Breast epithelium (tissue), 4 donors: Measurements from ENCODE around the gene PHOSPHO1. TPM values are rescaled to one million over a fixed set of nuclear protein-coding genes. Genes with fewer than 3 reads are reported as not detected.
"Not testable (repeated sequence)": the region's sequence is repeated elsewhere in the genome, so short reads cannot be mapped to it uniquely, and the experiment has no call there.

Source experiments
- DNase-seq, 2 donors: peaks; one replicate each; pipeline ENCODE4 v3.0.0-alpha.2; 2019; ENCODE audit warnings: low spot score in 2 of 2
- H3K27ac ChIP-seq, 2 donors: fragments of 200-600 bp; sonication (generic) in 1 of 2; one replicate each; pipeline ENCODE4 v1.5.1; 2016 to 2019; ENCODE audit warnings: mild to moderate bottlenecking in 1 of 2
- H3K27me3 ChIP-seq, 2 donors: fragments of 200-600 bp; sonication (generic) in 1 of 2; one replicate each; pipeline versions ENCODE4 v1.5.1 to v1.6.0; 2017 to 2019; ENCODE audit warnings: control low read depth in 1 of 2, mild to moderate bottlenecking in 1 of 2
- H3K36me3 ChIP-seq: fragments of 200-600 bp; one replicate; pipeline ENCODE4 v1.5.1; 2019
- H3K4me1 ChIP-seq, 2 donors: fragments of 200-600 bp; sonication (generic); one replicate each; pipeline ENCODE4 v1.5.1; 2016 to 2019; ENCODE audit warnings: control low read depth in 1 of 2
- H3K4me3 ChIP-seq, 3 donors: fragments of 200-600 bp; sonication (generic); 1 replicate in 2 of 3; 2 replicates in 1 of 3; pipeline ENCODE4 v1.5.1; 2016 to 2019; ENCODE audit warnings: mild to moderate bottlenecking in 3 of 3, moderate library complexity in 2 of 3
- H3K9me3 ChIP-seq, 2 donors: fragments of 200-600 bp; sonication (generic) in 1 of 2; one replicate each; pipeline ENCODE4 v1.5.1; 2016 to 2019; ENCODE audit warnings: control low read depth in 1 of 2
- CTCF ChIP-seq, 3 donors: fragments of 450-650 bp; IDR thresholded peaks; one replicate each; pipeline ENCODE4 v1.5.1; 2016 to 2017; ENCODE audit warnings: antibody characterized with exemption in 3 of 3, mild to moderate bottlenecking in 3 of 3, moderate library complexity in 3 of 3
- POLR2A ChIP-seq: fragments of 450-650 bp; IDR thresholded peaks from one replicate; pipeline ENCODE4 v1.6.1; 2016; ENCODE audit warnings: antibody characterized with exemption, mild to moderate bottlenecking, moderate library complexity
- POLR2AphosphoS5 ChIP-seq, 3 donors: sonication (generic); formaldehyde crosslinking; IDR thresholded peaks; one replicate each; pipeline ENCODE4 v1.6.1; 2017; ENCODE audit warnings: antibody characterized with exemption in 3 of 3
- intact Hi-C: fragments of 100-400 bp; cut with DNase I; formaldehyde crosslinking; loops from one replicate; pipeline ENCODE4 v1.15.1; 2023; ENCODE audit warnings: low total_unique reads
- total RNA-seq, 3 donors: library from RNA; depleted of rRNA; stranded (reverse); fragments of >200 nt; gene quantifications; one replicate each; pipeline ENCODE4 v1.1.0, GENCODE V29; 2016

PHOSPHO1 gene
- total RNA-seq, 3 donors from 2014 or later = 0.33 to 0.88 TPM; not detected in 1

- Histone ChIP-seq H3K4me1 (no peaks in the 10 kb centered on the region), H3K4me3 (no peak overlapping the region), H3K27me3 (no peaks in the 10 kb centered on the region), H3K9me3 (no peaks in the 10 kb centered on the region), H3K27ac (no peak overlapping the region), H3K36me3 (no peaks in the 10 kb centered on the region)
- intact Hi-C loops = loop anchor here (5.0 kb wide), 1 partner anchor 226 kb away; no protein-coding TSS in a partner anchor
- no peak for DNase-seq
- TF ChIP-seq CTCF (IDR thresholded peaks at IDR 0.05) = no peak
- no peak for TF ChIP-seq POLR2A
- TF ChIP-seq POLR2AphosphoS5 (IDR thresholded peaks at IDR 0.05) = no peak
Measured at GRCh38 chr17:49190932-49191331, 39.7 kb downstream of the PHOSPHO1 start.

GRCh38 chr17:49187301-49187700 lies 43.3 kb downstream of the PHOSPHO1 start:
- H3K27ac ChIP-seq = no peak overlapping the region
- no peak overlapping the region for H3K4me3 ChIP-seq
- intact Hi-C loops = no loop called here
- no peak for DNase-seq
- H3K4me1 ChIP-seq = no peaks in the 10 kb centered on the region
- peaks cover 0 to 10% of the 10 kb centered on the region in 2 donors for H3K9me3 ChIP-seq
- H3K27me3 ChIP-seq = peaks cover 0 to 3% of the 10 kb centered on the region in 2 donors
- TF ChIP-seq POLR2AphosphoS5 (IDR thresholded peaks at IDR 0.05) (no peak), POLR2A (no peak), CTCF (IDR thresholded peaks at IDR 0.05) (no peak)
- H3K36me3 ChIP-seq = no peaks in the 10 kb centered on the region

GRCh38 chr17:49185381-49185780 lies 45.2 kb downstream of the PHOSPHO1 start:
- peaks cover 0 to 10% of the 10 kb centered on the region in 2 donors for H3K9me3 ChIP-seq
- H3K27me3 ChIP-seq, DNase-seq, H3K4me1 ChIP-seq, H3K36me3 ChIP-seq, H3K4me3 ChIP-seq, intact Hi-C loops, H3K27ac ChIP-seq: not testable (repeated sequence)

GRCh38 chr17:49184522-49184921 lies 46.1 kb downstream of the PHOSPHO1 start:
- DNase-seq, H3K27me3 ChIP-seq, H3K4me3 ChIP-seq, H3K27ac ChIP-seq, intact Hi-C loops, H3K36me3 ChIP-seq, H3K4me1 ChIP-seq: not testable (repeated sequence)
- H3K9me3 ChIP-seq = peaks cover 0 to 10% of the 10 kb centered on the region in 2 donors

GRCh38 chr17:49183801-49184200 lies 46.8 kb downstream of the PHOSPHO1 start:
- DNase-seq = no peak
- TF ChIP-seq POLR2AphosphoS5 (IDR thresholded peaks at IDR 0.05) = no peak
- TF ChIP-seq CTCF (IDR thresholded peaks at IDR 0.05) = no peak
- TF ChIP-seq POLR2A = no peak
- Histone ChIP-seq H3K36me3 (no peaks in the 10 kb centered on the region), H3K27me3 (peaks cover 0 to 3% of the 10 kb centered on the region in 2 donors), H3K27ac (no peak overlapping the region), H3K4me3 (no peak overlapping the region), H3K9me3 (peaks cover 0 to 10% of the 10 kb centered on the region in 2 donors), H3K4me1 (no peaks in the 10 kb centered on the region)
- intact Hi-C loops = no loop called here

GRCh38 chr17:49183341-49183740 lies 47.2 kb downstream of the PHOSPHO1 start:
- no peak for DNase-seq
- no peak for TF ChIP-seq POLR2A
- no peak for TF ChIP-seq CTCF (IDR thresholded peaks at IDR 0.05)
- no peak for TF ChIP-seq POLR2AphosphoS5 (IDR thresholded peaks at IDR 0.05)
- intact Hi-C loops = no loop called here
- H3K27ac ChIP-seq = no peak overlapping the region
- peaks cover 0 to 10% of the 10 kb centered on the region in 2 donors for H3K9me3 ChIP-seq
- no peaks in the 10 kb centered on the region for H3K4me1 ChIP-seq
- H3K36me3 ChIP-seq = no peaks in the 10 kb centered on the region
- H3K27me3 ChIP-seq = peaks cover 0 to 3% of the 10 kb centered on the region in 2 donors
- no peak overlapping the region for H3K4me3 ChIP-seq
